OCI-LY1 (cell line): ENCODE data around the gene RNU1-2.
"Not testable (repeated sequence)": the region's sequence is repeated elsewhere in the genome, so short reads cannot be mapped to it uniquely, and the experiment has no call there.

Source experiments
- EZH2 ChIP-seq: fragments of 200-600 bp; sonication (generic), shearing (Covaris generic); IDR thresholded peaks from 2 replicates; pipeline ENCODE4 v1.8.0; 2017; ENCODE audit warnings: borderline replicate concordance, mixed run types, mild to moderate bottlenecking, antibody characterized with exemption, low read length, moderate library complexity, mixed read lengths
- TF ChIP-seq, protein P1 (sequence below): fragments of 200-600 bp; sonication (generic), shearing (Covaris generic); IDR thresholded peaks from 2 replicates; pipeline ENCODE4 v1.5.1; 2017; ENCODE audit warnings: mild to moderate bottlenecking, antibody characterized with exemption, low read length, moderate library complexity, mixed read lengths

DNA sequence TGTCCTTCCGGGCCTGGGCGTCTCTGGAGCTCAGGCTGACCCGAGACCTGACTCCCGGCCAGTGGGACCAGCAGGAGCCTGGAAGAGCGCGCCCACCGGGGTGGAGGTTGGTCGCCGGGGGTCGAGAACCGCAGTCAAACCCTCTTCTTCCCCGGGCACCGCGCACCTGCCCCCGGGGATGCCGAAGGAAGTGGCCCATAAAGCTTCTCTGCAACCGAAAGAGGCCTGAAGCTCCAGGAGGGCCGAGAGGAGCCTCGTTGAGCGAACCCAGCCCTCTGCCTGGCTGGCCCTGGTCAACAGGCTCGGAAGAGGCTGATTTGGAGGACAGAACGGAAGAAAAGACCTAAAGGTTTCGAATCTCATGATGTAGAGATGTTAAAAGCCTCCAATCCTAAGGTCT lies 24.6 kb upstream of the RNU1-2 start:
- TF ChIP-seq, protein P1, sequence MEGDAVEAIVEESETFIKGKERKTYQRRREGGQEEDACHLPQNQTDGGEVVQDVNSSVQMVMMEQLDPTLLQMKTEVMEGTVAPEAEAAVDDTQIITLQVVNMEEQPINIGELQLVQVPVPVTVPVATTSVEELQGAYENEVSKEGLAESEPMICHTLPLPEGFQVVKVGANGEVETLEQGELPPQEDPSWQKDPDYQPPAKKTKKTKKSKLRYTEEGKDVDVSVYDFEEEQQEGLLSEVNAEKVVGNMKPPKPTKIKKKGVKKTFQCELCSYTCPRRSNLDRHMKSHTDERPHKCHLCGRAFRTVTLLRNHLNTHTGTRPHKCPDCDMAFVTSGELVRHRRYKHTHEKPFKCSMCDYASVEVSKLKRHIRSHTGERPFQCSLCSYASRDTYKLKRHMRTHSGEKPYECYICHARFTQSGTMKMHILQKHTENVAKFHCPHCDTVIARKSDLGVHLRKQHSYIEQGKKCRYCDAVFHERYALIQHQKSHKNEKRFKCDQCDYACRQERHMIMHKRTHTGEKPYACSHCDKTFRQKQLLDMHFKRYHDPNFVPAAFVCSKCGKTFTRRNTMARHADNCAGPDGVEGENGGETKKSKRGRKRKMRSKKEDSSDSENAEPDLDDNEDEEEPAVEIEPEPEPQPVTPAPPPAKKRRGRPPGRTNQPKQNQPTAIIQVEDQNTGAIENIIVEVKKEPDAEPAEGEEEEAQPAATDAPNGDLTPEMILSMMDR, result not testable (repeated sequence)
- not testable (repeated sequence) for TF ChIP-seq EZH2
